RPMI8226 (cell line): Measurements from ENCODE around the gene RCVRN.
A peak's percentile ranks its signal among the peaks of the same experiment; 100 is the strongest.
"Not testable (repeated sequence)": the region's sequence is repeated elsewhere in the genome, so short reads cannot be mapped to it uniquely, and the experiment has no call there.

Experiments used
- DNase-seq: peaks from one replicate; pipeline ENCODE4 v3.0.0-alpha.2; 2015

Gene RCVRN

GRCh38 chr17:9921216-9921615, 16.1 kb upstream of the RCVRN start:
- not testable (repeated sequence) for DNase-seq

DNA sequence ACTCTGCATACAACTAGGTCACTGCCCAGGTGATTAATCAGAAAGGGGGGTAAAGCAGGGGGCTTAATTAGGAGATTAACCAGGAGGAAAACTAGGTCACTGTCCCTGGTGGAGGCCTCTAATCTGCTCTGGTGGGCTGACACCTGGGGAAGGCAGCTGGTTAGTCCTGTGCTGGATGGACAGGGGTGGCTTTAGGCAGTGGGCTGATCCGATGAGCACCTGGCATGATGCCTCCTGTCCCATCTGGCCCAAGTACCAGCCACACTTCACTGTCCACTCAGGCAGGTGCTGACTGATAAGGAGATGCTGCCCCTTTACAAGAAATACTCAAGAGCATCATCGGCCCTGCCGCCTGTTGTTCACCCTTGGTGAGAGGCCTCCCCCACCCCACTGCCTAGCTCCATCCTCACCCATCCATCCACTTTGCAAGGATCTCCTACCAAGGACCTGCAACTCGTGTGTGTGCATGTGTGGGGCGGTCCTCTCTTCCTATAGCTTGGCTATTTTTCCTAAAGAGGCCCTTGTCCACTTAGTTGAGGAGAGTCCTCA, 13.8 kb upstream of the RCVRN start:
- no peak for DNase-seq

- DNase-seq, result no peak
Observed at GRCh38 chr17:9918352-9918751, 13.3 kb upstream of the RCVRN start.

DNA sequence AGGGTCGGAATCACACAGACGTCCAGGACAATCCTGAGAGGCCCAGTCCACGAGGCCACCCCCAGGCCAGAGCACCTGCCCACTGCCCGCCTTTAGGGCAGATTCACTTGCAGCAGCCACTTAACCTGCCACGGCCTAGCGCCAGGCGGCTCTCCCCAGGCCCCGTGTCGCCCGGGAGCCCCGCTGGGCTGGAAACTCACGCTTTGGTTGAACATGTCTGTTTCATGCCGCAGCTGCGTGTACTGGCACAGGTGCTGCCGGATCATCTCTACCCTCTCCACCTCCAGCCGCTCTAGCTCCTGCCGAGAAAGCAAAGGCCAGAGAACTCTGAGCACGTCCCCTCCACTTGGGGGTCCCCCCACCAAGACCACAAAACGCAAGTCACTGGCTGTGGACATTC, 12.7 kb upstream of the RCVRN start:
- no peak for DNase-seq

DNA sequence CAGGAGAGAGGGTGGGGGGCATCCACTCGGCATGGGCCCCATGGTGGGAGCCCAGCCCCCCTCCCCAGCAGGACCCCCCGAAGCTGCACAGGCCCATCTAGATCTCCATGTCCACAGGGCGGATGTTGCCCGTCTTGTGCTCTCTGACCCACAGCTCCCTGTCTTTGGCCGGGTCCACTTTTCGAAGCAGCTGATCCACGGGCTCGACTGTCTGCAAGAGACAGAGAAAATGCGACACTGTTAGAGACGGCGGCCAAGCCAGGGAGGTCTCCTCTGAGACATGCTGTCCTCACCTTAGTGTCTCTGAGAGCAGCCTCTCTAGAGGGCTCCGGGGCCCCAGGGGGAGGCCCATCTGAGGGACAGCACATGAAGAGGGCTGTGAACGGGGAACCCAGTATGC, 12.1 kb upstream of the RCVRN start:
- no peak for DNase-seq

GRCh38 chr17:9916108-9916507, 11.0 kb upstream of the RCVRN start:
- no peak for DNase-seq

DNA sequence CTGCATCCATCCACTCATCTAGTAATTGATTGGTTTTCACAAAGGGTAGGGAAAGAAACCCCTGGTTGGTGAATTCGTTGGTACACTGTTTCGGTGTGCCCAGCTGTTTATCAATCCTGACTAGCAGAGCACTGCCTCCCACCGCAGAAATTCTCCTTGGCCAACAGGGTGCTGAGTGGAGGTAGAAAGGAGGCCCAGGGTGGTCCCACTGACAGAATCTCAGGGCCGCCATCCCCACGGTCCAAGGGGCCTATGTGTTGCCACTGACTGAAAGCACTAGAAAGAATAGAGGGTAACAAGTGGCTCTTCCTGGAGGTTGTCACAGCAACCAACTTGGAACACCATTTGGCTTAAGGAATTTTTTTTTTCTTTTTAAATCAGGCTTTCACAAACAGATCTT, 8.4 kb upstream of the RCVRN start:
- DNase-seq, result no peak

DNA sequence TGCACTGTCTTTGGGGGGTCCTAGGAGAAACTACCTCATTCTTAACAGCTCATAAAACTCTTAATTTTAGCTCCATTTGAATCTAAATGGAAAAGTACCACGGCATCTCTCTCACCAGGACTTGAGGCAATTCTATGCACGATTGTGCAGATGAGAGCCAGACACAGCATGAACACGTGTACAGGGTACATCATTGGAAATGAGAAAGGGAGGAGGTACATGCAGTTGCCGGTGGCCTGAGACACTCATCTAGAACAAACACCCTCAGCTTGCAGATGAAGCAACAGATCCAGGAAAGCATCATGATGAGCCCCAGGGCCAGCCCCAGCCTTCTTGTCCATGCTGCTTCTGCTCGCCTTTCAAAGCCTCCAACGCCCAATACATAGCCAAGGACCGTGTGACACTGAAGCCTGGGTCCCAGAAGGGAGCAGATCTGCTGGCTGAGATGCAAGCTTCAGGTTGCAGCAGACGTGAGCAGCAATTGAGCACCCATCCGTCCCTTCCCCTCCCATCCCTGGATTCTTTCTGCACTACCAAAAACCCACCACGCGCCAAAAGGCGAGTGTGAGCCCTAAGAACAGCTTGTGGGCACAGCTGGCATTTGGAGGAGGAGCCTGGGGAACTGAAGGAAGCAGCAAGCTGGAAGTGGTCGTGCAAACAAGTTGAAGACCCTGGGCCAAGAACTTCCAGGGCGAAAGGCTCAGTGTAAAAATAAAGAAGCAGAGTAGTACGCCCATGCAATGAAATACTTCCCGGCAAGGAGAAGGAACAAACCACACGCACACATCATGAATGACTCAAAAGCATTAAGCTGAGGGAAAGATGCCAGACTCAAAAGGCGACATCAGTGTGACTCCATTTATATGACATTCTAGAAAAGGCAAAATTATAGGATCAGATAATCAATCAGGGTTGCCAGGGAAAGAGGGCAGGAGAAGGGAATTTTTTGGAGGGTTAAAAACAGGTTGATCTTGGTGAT, 7.3 kb upstream of the RCVRN start:
- DNase-seq, result no peak

DNA sequence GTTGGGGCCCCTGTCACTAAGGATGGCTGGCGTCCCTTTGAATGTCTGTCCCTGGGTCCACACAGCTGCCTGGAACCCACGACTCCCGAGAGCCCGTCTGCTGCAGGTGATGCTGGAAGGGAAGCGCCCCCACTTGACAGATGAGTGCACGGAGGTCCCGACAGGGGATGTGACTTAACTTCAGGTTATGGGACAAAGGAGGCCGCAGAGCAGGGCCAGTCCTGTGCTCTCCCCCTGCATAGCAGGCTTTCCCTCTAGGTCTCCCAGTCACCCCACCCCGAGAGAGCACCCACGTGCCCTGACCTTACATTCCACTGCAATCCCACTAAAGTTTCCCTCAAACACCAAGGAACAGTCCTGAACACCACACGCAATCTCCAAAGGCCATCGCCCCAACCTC, 6.0 kb upstream of the RCVRN start:
- no peak for DNase-seq

DNA sequence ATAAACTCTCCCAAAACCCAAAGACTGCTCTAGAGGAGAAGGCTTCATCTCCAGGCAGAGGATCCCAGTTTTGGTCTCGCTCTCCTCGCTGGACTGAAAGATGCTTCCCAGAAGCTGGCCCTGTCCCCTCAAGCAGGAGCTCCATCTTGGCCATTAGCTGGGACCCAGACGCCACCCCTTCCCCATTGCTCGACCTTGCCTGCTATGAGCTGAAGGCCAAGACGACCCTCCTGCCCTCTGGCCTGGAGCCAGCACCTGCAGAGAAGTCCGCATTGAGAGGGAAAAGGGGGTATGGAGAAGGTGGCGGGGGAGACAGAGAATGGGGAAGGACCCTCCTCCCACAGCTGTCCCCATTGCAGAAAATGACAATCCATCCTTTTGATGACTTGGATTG, 3.6 kb upstream of the RCVRN start:
- no peak for DNase-seq

GRCh38 chr17:9907883-9908648, 3.0 kb upstream of the RCVRN start:
- DNase-seq, result peak; percentile 17

- peak; percentile 42 for DNase-seq
Observed at GRCh38 chr17:9907131-9907530, 2.1 kb upstream of the RCVRN start.

DNA sequence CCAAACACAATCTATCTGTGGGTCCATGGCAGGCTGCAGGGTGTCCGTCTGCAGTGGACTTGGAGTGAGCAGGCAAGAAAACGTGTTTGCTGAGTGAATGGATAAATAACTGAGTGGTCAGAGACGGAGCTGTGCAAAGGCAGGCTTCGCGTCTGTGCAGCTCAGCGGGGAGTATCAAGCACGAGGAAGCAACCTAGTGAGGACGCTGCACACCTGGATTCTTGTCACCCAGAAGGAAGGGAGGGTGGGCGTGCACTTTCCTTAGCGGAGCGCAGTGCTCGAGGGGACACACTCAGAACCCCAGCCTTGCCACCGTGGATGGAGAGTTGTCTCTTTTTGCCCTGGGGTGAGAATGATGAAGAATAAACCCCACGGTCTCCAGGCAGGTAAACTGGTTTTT, 1.5 kb upstream of the RCVRN start:
- DNase-seq, result no peak

DNA sequence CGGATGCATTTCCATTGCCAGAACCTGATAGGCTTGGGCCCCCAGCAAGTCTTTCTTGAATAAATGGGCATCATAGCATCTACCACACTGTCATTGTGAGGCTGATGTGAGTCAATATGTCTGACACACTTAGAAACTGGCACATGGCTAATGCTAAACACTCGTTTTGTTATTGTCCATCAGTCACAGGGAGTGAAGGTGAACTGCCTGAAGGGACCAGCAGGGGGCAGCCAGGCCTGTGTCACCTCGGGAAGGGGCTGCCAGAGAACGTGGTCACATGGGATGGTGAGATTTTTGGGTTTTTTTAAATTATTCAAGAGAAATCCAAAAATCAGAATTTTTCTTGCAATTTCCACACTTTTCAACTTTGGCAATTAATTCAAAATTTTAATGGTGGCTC, 831 bp upstream of the RCVRN start:
- DNase-seq, result peak; percentile 35

DNA sequence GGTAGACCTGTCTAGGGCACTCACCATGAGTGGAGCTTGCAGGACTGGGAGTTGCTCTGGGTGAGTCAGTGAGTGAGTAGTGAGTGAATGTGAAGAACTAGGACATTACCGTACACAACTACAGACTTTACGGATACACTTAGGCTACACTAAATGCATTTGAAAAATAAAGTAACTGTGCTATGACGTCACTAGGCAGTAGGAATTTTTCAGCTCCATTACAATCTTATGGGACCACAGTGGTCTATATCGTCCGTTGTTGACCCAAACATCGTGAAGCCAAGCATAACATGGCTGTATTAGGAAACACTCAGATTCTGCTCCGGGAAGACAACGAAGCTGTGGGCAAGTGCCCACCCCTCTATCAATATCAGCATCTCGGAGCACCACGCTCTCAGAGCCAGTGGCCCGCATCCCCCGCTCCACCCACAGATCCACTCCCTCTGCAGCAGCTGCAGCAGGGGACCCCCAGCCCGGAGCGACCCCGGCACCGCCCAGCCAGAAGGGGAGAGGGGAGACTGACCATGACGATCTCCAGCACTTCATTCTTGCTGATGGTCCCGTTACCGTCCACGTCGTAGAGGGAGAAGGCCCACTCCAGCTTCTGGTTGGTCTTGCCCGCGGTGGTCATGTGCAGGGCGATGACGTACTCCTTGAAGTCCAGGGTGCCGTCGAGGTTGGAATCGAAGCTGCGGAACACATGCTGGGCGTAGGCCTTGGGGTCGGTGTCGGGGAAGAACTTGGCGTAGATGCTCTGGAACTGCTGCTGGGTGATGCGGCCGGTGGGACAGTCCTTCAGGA, 594 bp downstream of the RCVRN start:
- no peak for DNase-seq

- DNase-seq, result no peak
Observed at GRCh38 chr17:9902120-9902519, 3.0 kb downstream of the RCVRN start.

DNA sequence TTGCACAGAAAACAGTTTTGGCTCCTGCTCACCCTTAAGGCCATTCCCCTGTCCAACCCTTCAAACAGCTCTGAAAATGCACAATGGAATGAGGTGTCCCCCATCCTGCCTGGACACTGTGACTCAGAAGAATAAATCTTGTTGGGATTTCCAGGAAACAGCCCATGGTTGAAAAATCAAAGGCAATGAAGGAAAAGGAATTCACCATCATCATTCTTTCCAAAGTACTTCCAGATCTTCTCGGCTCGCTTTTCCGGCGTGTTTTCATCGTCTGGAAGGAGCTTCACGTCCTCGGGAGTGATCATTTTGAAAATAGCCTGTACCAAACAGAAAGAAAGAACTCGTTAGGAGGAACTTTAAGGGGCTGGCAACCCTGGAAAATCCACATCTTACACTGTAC, 4.3 kb downstream of the RCVRN start:
- DNase-seq, result no peak

GRCh38 chr17:9900044-9900594, 5.0 kb downstream of the RCVRN start:
- no peak for DNase-seq

DNA sequence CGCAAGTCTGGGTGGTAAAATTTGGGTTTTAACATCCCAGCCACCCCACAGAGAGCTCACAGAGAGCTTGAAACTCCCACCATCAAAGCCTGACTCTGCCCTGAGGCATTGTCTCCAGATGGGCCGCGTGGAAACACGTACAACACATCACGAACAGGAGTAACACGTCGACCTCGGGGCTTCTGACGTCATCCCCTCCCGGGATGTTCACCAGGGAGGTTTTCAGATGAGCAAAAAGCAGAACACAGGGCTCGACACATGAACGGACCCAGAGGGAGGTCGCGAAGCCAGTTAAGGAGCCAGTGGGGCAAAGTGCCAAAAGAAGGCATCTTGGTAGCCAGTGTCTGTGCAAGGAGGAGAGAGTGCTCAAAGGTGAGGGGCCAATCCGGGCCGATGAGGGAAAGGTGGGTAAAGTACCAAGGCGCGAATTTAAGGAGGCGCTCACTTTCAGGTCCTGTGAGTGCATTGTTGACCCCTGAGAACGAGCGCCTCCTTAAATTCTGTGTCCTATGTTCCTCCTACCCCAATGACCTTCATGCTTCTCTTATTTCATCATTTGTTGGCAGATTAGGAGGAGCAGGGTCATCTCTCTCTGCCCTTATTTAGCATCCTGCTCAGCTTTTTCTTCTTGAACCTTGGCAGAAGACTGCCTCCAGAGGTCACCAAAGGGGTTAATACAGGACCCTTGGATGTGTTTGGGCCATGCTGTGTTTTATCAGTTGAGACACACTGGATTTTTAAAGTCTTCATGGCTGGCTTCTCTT, 5.6 kb downstream of the RCVRN start:
- no peak for DNase-seq

DNA sequence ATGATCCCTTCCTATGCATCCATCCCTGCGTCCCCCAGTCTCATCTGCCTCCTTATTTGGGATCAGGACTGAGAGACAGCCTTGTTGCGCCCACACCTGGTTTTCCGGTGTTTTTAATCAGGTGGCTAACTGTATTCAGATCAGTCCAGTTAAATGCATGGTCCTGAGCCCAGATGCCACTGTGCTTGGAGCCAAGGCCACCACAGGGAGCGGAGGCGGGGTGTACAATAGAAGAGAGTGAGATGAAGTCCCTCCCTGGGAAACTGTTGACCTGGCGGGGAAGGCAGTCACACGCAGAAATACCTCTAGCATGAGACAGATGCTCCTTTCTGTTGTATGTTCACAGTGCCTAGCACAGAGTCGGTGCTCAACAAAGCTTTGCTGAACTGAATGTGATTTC, 6.3 kb downstream of the RCVRN start:
- no peak for DNase-seq

GRCh38 chr17:9897372-9897968, 7.6 kb downstream of the RCVRN start:
- no peak for DNase-seq
